ENCODE results near the gene C17orf75. TPM values are rescaled to one million over a fixed set of nuclear protein-coding genes. Genes with fewer than 3 reads are reported as not detected.

Gene C17orf75
- total RNA-seq, 4 donors from 2014 or later: 9.1 to 11.6 (median 9.5) TPM

- no peak for DNase-seq (ENCODE audit: extremely low spot score)
- TF ChIP-seq EP300 (IDR thresholded peaks at IDR 0.05) (no peak), POLR2AphosphoS5 (IDR thresholded peaks at IDR 0.05) (no peak), POLR2A (IDR thresholded peaks at IDR 0.05; ENCODE audit: low read depth) (no peak)
- TF ChIP-seq, protein P1, sequence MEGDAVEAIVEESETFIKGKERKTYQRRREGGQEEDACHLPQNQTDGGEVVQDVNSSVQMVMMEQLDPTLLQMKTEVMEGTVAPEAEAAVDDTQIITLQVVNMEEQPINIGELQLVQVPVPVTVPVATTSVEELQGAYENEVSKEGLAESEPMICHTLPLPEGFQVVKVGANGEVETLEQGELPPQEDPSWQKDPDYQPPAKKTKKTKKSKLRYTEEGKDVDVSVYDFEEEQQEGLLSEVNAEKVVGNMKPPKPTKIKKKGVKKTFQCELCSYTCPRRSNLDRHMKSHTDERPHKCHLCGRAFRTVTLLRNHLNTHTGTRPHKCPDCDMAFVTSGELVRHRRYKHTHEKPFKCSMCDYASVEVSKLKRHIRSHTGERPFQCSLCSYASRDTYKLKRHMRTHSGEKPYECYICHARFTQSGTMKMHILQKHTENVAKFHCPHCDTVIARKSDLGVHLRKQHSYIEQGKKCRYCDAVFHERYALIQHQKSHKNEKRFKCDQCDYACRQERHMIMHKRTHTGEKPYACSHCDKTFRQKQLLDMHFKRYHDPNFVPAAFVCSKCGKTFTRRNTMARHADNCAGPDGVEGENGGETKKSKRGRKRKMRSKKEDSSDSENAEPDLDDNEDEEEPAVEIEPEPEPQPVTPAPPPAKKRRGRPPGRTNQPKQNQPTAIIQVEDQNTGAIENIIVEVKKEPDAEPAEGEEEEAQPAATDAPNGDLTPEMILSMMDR (IDR thresholded peaks at IDR 0.05): no peak
- Histone ChIP-seq H3K9me3 (no peaks in the 10 kb centered on the region), H3K4me1 (no peaks in the 10 kb centered on the region), H3K27ac (replicated peaks in 1 of 4) (no peak overlapping the region), H3K27me3 (peaks cover 0 to 9% (median 0%) of the 10 kb centered on the region in 4 donors), H3K4me3 (no peak overlapping the region), H3K36me3 (no peaks in the 10 kb centered on the region)
- 88% methylated on average over 10 of the region's 10 CpGs for WGBS
- intact Hi-C loops (cut with DNase I): no loop called here
Measured at GRCh38 chr17:32287804-32288511, 54.0 kb downstream of the C17orf75 start.

GRCh38 chr17:32286518-32286900 lies 55.5 kb downstream of the C17orf75 start:
- no peak for DNase-seq (ENCODE audit: extremely low spot score)

DNA sequence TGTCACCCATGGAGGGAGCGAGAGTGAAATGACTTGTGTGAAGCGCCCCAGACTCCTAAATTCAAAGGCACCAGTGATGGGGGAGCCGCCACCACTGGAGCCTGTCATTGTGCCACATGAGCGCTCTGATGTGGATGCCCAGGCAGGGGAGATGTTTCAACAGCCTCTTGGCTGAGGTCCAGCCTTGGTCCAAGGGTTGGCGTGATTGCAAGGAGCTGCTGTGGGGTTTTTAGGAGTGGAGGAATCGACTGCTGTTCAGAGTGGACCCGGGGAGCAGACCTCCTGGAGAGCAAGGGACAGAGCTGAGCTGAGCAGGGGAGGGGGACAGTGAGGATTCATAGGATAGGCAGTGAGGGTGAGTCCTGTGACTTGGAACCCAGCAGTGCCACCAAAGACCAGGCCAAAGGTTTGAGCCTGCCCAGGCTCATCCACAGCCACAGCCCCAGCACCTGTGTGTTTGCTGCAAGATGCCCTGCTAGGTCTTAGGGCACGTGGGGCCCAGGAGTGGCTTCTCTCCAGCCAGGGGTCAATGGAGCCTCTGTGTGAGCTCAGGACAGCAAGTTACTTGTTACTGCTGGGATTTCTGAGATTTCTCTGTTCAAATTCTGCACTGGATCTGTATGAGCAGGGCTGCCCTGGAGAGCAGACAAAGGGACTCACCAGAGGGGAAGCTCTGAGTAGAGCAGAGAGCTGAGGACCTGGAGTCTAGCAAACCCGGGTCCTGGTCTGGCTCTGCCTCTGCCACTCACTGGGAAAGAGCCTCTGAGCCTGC lies 56.0 kb downstream of the C17orf75 start:
- DNase-seq (ENCODE audit: extremely low spot score): no peak
- H3K27me3 ChIP-seq: peaks cover 0 to 16% (median 0%) of the 10 kb centered on the region in 4 donors
- no peaks in the 10 kb centered on the region for H3K36me3 ChIP-seq
- no peak overlapping the region for H3K27ac ChIP-seq (replicated peaks in 1 of 4)
- WGBS: 76% methylated on average over 9 of the region's 9 CpGs
- H3K4me3 ChIP-seq: no peak overlapping the region
- TF ChIP-seq, protein P1 (IDR thresholded peaks at IDR 0.05): no peak
- TF ChIP-seq POLR2AphosphoS5 (IDR thresholded peaks at IDR 0.05): no peak
- no peak for TF ChIP-seq POLR2A (IDR thresholded peaks at IDR 0.05; ENCODE audit: low read depth)
- TF ChIP-seq EP300 (IDR thresholded peaks at IDR 0.05): no peak
- peaks cover 0 to 5% (median 2%) of the 10 kb centered on the region in 4 donors for H3K4me1 ChIP-seq
- intact Hi-C loops (cut with DNase I): no loop called here
- H3K9me3 ChIP-seq: no peaks in the 10 kb centered on the region

More at GRCh38 chr17:32286518-32286900, 55.5 kb downstream of the C17orf75 start:
- 76% methylated on average over 5 of the region's 5 CpGs for WGBS
- no peaks in the 10 kb centered on the region for H3K36me3 ChIP-seq
- no peaks in the 10 kb centered on the region for H3K4me1 ChIP-seq
- H3K27me3 ChIP-seq: peaks cover 0 to 10% (median 0%) of the 10 kb centered on the region in 4 donors
- no peaks in the 10 kb centered on the region for H3K9me3 ChIP-seq
- intact Hi-C loops (cut with DNase I): no loop called here
- TF ChIP-seq, protein P1 (IDR thresholded peaks at IDR 0.05): no peak
- H3K4me3 ChIP-seq: no peak overlapping the region
- no peak overlapping the region for H3K27ac ChIP-seq (replicated peaks in 1 of 4)

DNA sequence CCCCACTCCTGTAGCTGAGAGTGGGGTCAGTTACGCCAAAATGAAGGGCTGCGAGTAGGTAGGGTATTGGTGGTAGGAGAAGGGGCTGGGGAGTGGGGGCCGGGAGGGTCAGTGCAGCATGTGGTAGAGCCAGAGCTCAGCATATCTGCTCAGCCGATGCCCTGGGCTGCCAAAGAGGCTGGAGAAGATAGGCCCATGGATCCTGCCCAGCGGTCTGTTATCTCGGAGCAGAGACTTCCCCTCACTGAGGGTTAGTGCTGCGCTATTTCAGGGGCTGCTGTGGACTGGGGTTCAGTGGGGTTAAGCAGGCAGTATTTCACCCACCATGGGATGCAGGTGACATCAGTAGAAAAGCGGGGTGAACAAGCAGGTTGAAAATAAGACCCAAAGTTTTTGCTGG lies 56.7 kb downstream of the C17orf75 start:
- Histone ChIP-seq H3K4me1 (peaks cover 0 to 11% (median 3%) of the 10 kb centered on the region in 4 donors), H3K9me3 (no peaks in the 10 kb centered on the region), H3K36me3 (no peaks in the 10 kb centered on the region), H3K4me3 (no peak overlapping the region), H3K27me3 (peaks cover 0 to 19% (median 0%) of the 10 kb centered on the region in 4 donors), H3K27ac (replicated peaks in 1 of 4) (no peak overlapping the region)
- DNase-seq (ENCODE audit: extremely low spot score): no peak
- intact Hi-C loops (cut with DNase I): no loop called here
- WGBS: 86% methylated on average over 8 of the region's 8 CpGs
- TF ChIP-seq POLR2AphosphoS5 (IDR thresholded peaks at IDR 0.05) (no peak), POLR2A (IDR thresholded peaks at IDR 0.05; ENCODE audit: low read depth) (no peak), EP300 (IDR thresholded peaks at IDR 0.05) (no peak)
- TF ChIP-seq, protein P1 (IDR thresholded peaks at IDR 0.05): no peak
